Type B pancreatic cell (in vitro differentiated cells): Measurements from ENCODE around the gene NCAM1. TPM values are rescaled to one million over a fixed set of nuclear protein-coding genes. Genes with fewer than 3 reads are reported as not detected.

Source experiments
- DNase-seq: peaks from one replicate; pipeline ENCODE4 v3.0.0; 2021; ENCODE audit warnings: mixed read lengths; ENCODE audit not compliant: unreplicated experiment; ENCODE audit errors: extremely low spot score
- H3K27ac Mint-ChIP-seq: 2 replicates; pipeline ENCODE4 v1.8.0; 2021; ENCODE audit warnings: mild to moderate bottlenecking, mixed read lengths
- H3K27me3 Mint-ChIP-seq: 2 replicates; pipeline ENCODE4 v1.8.0; 2021; ENCODE audit warnings: mixed read lengths
- H3K36me3 Mint-ChIP-seq: 2 replicates; pipeline ENCODE4 v1.8.0; 2021; ENCODE audit warnings: mixed read lengths
- H3K4me1 Mint-ChIP-seq: one replicate; pipeline ENCODE4 v1.8.0; 2021; ENCODE audit warnings: mixed read lengths; ENCODE audit not compliant: unreplicated experiment
- H3K4me3 Mint-ChIP-seq: 2 replicates; pipeline ENCODE4 v1.8.0; 2021; ENCODE audit warnings: mild to moderate bottlenecking, mixed read lengths
- H3K9me3 Mint-ChIP-seq: 2 replicates; pipeline ENCODE4 v1.8.0; 2021; ENCODE audit warnings: mixed read lengths
- total RNA-seq: library from RNA; stranded (reverse); gene quantifications from 2 replicates; pipeline ENCODE4 v1.2.1, GENCODE V29; 2021; ENCODE audit warnings: low replicate concordance
- TF ChIP-seq, protein P1 (sequence below): fragments of 200-600 bp; sonication (generic); conservative IDR thresholded peaks from 2 replicates; pipeline ENCODE4 v1.5.0; 2021; ENCODE audit warnings: antibody characterized with exemption, mild to moderate bottlenecking

NCAM1 gene
- total RNA-seq, 1 donor from 2014 or later, result 106 TPM

DNA sequence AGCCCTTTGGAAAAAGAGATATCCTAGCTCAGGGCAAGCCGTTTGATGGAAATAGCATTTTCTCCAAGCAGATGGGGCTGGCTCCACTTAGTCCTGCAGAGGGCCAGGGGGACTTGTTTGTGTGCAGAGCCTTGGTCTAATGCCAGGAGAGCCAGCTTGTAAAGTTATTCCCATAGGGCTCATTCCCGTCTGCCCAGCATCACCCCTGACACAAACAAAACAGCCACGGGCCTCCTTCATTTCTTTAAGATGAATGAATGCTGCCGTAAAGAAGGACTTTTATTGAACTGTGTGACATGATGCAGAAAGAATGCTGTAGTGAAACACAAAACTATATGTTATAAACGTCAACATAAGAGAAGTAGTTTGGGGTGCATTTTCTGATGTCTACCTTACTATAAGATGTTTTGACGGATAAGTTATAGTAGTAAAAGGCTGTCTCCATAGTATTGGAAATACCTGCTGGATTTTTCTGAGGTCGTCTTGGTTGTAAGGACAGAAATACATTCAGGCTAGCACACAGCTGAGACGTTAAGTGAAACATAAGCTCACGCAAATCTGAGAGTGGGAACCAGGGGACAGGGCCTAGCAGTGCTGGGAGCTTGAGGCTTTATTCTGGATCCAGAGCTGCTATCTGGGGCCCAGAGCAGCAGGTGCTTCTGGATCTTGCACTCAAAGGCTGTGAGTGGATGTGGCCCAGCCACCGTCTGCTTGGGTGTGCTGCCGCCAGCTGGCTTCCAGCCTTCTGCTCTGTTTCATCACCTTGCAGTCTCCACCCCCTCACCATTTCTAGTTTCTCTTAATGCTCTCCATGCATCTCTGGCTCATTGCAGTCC is 53.3 kb downstream of the NCAM1 start:
- TF ChIP-seq, protein P1, sequence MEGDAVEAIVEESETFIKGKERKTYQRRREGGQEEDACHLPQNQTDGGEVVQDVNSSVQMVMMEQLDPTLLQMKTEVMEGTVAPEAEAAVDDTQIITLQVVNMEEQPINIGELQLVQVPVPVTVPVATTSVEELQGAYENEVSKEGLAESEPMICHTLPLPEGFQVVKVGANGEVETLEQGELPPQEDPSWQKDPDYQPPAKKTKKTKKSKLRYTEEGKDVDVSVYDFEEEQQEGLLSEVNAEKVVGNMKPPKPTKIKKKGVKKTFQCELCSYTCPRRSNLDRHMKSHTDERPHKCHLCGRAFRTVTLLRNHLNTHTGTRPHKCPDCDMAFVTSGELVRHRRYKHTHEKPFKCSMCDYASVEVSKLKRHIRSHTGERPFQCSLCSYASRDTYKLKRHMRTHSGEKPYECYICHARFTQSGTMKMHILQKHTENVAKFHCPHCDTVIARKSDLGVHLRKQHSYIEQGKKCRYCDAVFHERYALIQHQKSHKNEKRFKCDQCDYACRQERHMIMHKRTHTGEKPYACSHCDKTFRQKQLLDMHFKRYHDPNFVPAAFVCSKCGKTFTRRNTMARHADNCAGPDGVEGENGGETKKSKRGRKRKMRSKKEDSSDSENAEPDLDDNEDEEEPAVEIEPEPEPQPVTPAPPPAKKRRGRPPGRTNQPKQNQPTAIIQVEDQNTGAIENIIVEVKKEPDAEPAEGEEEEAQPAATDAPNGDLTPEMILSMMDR, result peak; percentile 28
- Mint-ChIP-seq H3K4me1 (peaks cover 30% of the 10 kb centered on the region), H3K27ac (peak overlapping the region; percentile 71), H3K4me3 (peak overlapping the region; percentile 43), H3K9me3 (no peaks in the 10 kb centered on the region), H3K36me3 (peaks cover 3% of the 10 kb centered on the region), H3K27me3 (no peaks in the 10 kb centered on the region)
- no peak for DNase-seq

DNA sequence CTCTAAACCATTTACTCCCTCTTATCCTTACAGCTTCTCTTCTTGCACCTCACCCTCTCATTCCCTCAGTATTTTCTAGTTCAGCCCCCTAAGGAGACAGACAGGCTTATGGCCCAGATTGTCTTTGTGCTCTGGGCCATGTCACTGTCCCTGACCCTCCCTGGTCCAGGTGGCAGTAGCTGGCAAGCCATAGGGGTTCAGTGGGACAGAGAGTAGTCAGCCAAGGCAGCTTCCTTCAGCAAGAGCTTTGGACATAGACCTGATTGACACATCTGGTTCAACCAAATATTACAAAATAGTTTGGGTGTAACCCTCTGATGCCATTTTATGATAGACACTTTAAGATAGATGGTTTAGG is 53.9 kb downstream of the NCAM1 start:
- TF ChIP-seq, protein P1, result no peak
- no peaks in the 10 kb centered on the region for H3K27me3 Mint-ChIP-seq
- DNase-seq, result no peak
- no peaks in the 10 kb centered on the region for H3K36me3 Mint-ChIP-seq
- H3K27ac Mint-ChIP-seq, result peak overlapping the region; percentile 71
- peak overlapping the region; percentile 43 for H3K4me3 Mint-ChIP-seq
- H3K9me3 Mint-ChIP-seq, result no peaks in the 10 kb centered on the region
- peaks cover 30% of the 10 kb centered on the region for H3K4me1 Mint-ChIP-seq

DNA sequence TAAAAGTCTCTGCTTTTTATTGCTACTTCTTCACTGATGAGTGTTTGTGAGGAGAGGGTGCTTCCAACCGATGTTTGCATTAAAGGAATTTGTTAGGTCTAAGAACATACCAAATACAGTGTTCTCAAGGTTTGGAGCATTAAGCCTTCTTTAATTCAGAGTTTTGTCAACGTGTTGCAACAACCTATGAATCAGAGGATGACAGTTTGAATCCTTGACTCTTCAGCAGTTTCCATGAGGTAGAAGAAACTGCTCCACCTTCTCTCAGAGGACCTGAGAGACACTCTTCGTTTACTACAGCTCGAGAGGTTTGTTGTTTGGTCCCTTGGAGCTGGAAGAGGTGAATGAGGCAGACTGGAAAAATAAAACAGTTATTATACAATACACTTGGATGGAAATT is 55.7 kb downstream of the NCAM1 start:
- Mint-ChIP-seq H3K9me3 (no peaks in the 10 kb centered on the region), H3K27ac (no peak overlapping the region)

DNA sequence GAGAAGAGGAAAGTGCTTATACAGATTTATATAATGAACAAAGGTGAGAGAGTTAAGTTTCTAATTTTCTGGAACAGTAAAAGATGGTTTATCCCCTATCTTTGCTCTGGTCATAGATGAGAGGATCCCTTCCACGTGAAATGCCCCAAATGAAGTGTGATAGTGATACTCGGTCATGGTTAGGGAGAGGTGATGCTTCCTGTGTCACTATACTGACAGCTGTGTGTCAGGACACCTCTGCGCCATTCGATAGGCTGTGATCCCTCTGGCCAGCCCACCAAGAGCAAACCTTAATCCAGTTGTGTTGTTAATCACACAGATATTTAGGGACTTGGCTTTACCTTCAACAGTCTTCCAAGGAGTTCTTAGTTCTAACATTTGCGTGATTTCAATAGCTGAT is 57.7 kb downstream of the NCAM1 start:
- Mint-ChIP-seq H3K36me3 (no peaks in the 10 kb centered on the region), H3K9me3 (peaks cover 6% of the 10 kb centered on the region), H3K27me3 (no peaks in the 10 kb centered on the region), H3K4me3 (no peak overlapping the region), H3K4me1 (peaks cover 19% of the 10 kb centered on the region), H3K27ac (no peak overlapping the region)
- DNase-seq, result no peak
- TF ChIP-seq, protein P1, result no peak

More for the DNA sequence above, 55.7 kb downstream of the NCAM1 start:
- DNase-seq, result no peak
- H3K27me3 Mint-ChIP-seq, result no peaks in the 10 kb centered on the region
- peaks cover 30% of the 10 kb centered on the region for H3K4me1 Mint-ChIP-seq
- H3K36me3 Mint-ChIP-seq, result no peaks in the 10 kb centered on the region
- no peak overlapping the region for H3K4me3 Mint-ChIP-seq
- TF ChIP-seq, protein P1, result no peak

DNA sequence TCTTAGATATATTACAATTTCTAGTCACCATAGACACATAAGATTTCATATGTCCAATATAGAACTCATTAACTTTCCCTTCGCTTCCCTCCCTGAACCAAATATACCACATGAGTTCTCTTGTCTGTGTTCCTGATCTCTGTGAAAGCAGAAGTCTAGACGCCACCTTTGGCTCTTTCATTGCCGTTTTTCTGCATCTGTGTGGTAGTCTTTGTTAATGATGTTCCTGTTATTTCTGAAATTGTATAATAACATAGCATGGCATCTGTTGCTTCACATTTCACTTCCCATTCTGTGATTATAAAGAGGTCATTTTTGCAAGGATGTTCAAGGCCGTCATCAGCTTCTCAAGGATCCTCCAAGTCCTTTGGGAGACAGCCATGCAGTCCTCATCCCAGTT is 58.5 kb downstream of the NCAM1 start:
- Mint-ChIP-seq H3K4me1 (peaks cover 15% of the 10 kb centered on the region), H3K27me3 (no peaks in the 10 kb centered on the region), H3K27ac (no peak overlapping the region), H3K9me3 (peaks cover 6% of the 10 kb centered on the region), H3K4me3 (no peak overlapping the region), H3K36me3 (no peaks in the 10 kb centered on the region)
- DNase-seq, result no peak
- TF ChIP-seq, protein P1, result no peak
